Nephron (organoid): Measurements from ENCODE around the gene FBXL16.

Source experiments
- H3K27ac Mint-ChIP-seq, 3 experiments: 2 replicates each; pipeline ENCODE4 v1.8.0; 2020; ENCODE audit warnings: mixed read lengths in 3 of 3, mild to moderate bottlenecking in 2 of 3, moderate library complexity in 1 of 3
- H3K27me3 Mint-ChIP-seq: 2 replicates; pipeline ENCODE4 v1.8.0; 2021; ENCODE audit warnings: low read depth, mild to moderate bottlenecking, moderate library complexity, mixed read lengths
- H3K36me3 Mint-ChIP-seq: 2 replicates; pipeline ENCODE4 v1.8.0; 2020; ENCODE audit warnings: low read depth, mixed read lengths
- H3K4me1 Mint-ChIP-seq: 2 replicates; pipeline ENCODE4 v1.8.0; 2020; ENCODE audit warnings: mixed read lengths
- H3K4me3 Mint-ChIP-seq, 3 experiments: 2 replicates each; pipeline ENCODE4 v1.8.0; 2020; ENCODE audit warnings: mild to moderate bottlenecking in 3 of 3, mixed read lengths in 3 of 3, moderate library complexity in 2 of 3
- H3K9me3 Mint-ChIP-seq: 2 replicates; pipeline ENCODE4 v1.8.0; 2020; ENCODE audit warnings: mixed read lengths
- TF ChIP-seq, protein P1 (sequence below), 3 experiments: fragments of 200-600 bp; sonication (generic); IDR thresholded peaks; one replicate each; pipeline ENCODE4 v1.5.0; 2021; ENCODE audit warnings: antibody characterized with exemption in 3 of 3; ENCODE audit not compliant: unreplicated experiment in 3 of 3

FBXL16 gene

DNA sequence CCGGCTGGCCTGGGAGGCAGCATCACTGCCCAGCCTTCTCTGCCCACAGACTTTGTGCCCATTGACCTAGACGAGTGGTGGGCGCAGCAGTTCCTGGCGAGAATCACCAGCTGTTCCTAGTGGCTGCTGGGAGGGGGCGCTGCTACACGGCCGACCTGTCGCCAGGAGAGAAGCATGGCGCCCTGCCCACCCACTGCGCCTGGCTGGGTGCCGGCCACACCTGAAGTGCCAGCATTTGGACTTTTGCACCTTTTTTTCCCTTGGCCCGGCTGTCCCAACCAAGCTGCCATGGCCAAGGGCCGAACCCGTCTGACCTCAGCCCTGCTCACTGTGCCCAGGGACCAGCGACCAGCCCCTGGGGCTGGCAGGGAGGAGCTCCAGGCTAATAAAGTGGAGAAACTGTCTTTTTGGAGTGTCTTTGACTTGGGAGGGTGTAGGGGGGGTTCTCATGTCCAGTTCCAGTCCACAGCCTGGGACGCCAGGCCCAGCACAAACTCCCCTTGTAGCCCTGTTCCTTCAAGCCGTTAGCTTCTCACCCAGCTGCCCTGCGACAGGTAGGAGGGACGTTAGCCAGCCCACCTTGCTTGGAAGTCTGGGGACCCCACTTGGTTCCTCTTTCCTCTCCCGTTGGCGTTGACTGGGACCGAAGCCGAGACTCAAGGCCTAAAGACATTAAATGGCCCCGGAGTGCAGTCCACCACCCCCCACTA, 57.4 kb downstream of the FBXL16 start:
- Mint-ChIP-seq H3K4me3 (peak overlapping the region; percentile 79 to 84 (median 84)), H3K36me3 (no peaks in the 10 kb centered on the region), H3K4me1 (no peaks in the 10 kb centered on the region), H3K27me3 (peaks cover 14% of the 10 kb centered on the region), H3K9me3 (no peaks in the 10 kb centered on the region), H3K27ac (peak overlapping the region in 2 of 3 experiments; percentile 69 to 79)
- TF ChIP-seq, protein P1, sequence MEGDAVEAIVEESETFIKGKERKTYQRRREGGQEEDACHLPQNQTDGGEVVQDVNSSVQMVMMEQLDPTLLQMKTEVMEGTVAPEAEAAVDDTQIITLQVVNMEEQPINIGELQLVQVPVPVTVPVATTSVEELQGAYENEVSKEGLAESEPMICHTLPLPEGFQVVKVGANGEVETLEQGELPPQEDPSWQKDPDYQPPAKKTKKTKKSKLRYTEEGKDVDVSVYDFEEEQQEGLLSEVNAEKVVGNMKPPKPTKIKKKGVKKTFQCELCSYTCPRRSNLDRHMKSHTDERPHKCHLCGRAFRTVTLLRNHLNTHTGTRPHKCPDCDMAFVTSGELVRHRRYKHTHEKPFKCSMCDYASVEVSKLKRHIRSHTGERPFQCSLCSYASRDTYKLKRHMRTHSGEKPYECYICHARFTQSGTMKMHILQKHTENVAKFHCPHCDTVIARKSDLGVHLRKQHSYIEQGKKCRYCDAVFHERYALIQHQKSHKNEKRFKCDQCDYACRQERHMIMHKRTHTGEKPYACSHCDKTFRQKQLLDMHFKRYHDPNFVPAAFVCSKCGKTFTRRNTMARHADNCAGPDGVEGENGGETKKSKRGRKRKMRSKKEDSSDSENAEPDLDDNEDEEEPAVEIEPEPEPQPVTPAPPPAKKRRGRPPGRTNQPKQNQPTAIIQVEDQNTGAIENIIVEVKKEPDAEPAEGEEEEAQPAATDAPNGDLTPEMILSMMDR (IDR thresholded peaks at IDR 0.05; ENCODE audit: unreplicated experiment in 3 of 3): peak; percentile 28 to 42 (median 40)

DNA sequence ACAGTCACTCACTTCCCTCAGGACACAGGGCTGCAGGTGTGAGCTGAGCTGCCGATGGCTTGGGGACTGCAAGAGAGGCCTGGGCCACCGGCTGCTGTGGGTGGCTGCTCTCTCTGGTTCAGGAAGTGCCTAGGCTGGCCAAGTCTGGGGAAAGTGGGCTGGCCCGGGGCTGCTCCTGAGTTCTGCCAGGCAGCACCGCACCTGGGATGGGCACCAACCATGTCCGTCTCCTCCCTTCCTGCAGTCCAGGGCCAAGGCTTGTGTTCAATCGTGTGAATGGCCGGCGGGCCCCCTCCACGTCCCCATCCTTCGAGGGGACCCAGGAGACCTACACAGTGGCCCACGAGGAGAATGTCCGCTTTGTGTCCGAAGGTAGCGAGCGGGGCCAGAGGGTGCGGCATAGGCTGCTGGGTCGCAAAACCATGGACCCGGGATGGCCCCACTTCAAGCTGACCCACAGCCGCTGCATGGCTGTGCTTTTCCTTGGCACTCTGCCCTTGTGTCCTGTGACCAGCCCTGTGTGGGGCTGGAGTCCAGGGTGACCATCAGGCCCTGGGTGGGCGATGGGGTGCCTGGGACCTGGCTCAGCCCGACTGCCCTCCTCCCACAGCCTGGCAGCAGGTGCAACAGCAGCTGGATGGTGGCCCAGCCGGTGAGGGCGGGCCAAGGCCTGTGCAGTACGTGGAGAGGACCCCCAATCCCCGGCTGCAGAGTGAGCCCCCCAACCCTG, 58.3 kb downstream of the FBXL16 start:
- Mint-ChIP-seq H3K27ac (no peak overlapping the region), H3K36me3 (no peaks in the 10 kb centered on the region)

DNA sequence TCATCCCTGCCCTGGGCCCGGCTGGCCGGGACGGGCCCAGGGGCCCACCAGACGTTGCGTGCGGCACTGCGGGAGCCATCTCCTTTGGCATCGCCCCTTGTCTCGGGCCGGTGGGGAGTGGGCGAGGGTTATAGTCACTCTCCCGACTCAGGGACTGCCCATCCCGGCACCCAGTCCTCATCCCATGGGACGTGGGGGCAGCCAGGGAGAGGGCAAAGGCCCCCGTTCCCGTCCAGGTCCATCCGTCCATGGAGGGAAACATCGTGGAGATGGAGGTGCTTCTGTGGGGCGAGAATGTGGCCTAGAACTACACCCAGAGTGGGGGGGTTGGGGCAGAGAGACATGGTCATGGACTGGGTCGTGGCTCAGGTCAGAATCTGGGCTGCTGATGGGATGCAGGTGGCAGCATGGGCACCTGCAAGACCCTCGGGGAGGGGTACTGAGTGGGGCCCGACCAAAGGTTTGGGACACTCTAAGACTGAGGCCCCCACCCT, 58.9 kb downstream of the FBXL16 start:
- H3K36me3 Mint-ChIP-seq: no peaks in the 10 kb centered on the region
- peaks cover 14% of the 10 kb centered on the region for H3K27me3 Mint-ChIP-seq
- H3K4me3 Mint-ChIP-seq: peak overlapping the region; percentile 42 to 71 (median 63)
- TF ChIP-seq, protein P1 (IDR thresholded peaks at IDR 0.05; ENCODE audit: unreplicated experiment in 3 of 3): no peak
- H3K9me3 Mint-ChIP-seq: no peaks in the 10 kb centered on the region
- no peaks in the 10 kb centered on the region for H3K4me1 Mint-ChIP-seq
- no peak overlapping the region for H3K27ac Mint-ChIP-seq

More for the DNA sequence above, 58.3 kb downstream of the FBXL16 start:
- Mint-ChIP-seq H3K4me1 (no peaks in the 10 kb centered on the region), H3K9me3 (no peaks in the 10 kb centered on the region), H3K27me3 (peaks cover 14% of the 10 kb centered on the region), H3K4me3 (peak overlapping the region; percentile 42 to 71 (median 63))
- TF ChIP-seq, protein P1 (IDR thresholded peaks at IDR 0.05; ENCODE audit: unreplicated experiment in 3 of 3): no peak

DNA sequence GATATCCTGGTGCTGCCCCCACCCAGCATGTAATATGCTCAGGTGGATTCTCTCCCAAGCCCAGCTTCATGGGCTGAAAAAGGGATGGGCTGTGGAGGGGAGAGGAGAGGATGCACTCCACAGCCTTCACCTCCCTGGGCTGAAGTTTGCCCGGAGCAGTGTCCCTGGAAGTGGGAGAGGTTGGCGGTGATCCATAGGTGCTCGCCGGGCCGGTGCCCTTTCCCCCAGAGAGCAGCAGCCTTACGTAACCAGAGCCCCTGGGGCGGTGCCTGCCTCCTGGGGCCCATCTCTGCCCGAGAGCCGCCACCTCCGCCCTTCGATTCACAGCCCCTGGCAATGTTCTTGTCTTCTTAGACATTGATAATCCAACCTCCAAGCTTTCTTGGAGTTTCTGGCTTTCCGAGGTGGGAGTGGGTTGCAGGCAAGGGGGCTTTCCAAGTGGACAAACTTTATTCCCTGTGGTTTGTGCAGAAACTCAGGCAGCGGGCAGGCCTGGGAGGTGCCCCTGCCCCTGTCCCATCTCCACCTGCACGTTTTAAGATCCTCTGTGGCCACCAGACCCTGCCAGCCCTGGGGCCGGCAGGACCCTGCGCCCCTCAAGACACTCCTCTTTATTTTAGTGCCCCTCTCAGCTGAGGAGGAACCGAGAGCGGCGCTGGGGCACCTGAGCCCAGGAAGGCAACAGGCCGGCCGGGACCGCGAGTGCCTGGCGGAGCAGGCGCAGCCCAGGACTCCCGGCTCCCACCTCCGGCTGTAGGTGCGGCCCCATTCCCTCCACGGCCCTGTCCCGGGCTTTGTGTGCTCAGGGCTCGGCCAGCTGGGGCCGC, 59.5 kb downstream of the FBXL16 start:
- Mint-ChIP-seq H3K9me3 (no peaks in the 10 kb centered on the region), H3K4me1 (no peaks in the 10 kb centered on the region), H3K27me3 (peaks cover 14% of the 10 kb centered on the region), H3K27ac (no peak overlapping the region), H3K4me3 (peak overlapping the region in 2 of 3 experiments; percentile 44 to 53), H3K36me3 (no peaks in the 10 kb centered on the region)
- TF ChIP-seq, protein P1 (IDR thresholded peaks at IDR 0.05; ENCODE audit: unreplicated experiment in 3 of 3): no peak

DNA sequence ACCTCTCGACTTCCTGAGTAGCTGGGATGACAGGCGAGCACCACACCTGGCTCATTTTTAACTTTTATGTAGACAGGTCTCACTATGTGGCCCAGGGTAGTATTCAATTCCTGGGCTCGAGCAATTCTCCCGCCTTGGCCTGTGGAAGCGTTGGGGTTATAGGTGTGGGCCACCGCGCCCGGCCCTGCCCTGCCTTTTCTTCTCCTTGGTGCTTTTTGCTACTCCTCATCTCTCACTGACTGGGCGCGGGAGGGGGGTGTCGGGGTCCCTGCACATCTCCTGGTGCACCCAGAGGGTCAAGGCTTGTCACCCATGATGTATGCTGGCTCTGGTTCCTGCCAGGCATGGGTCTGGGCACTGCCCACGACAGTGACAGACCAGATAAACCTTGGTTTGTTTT, 61.0 kb downstream of the FBXL16 start:
- Mint-ChIP-seq H3K27ac (no peak overlapping the region), H3K9me3 (no peaks in the 10 kb centered on the region), H3K36me3 (no peaks in the 10 kb centered on the region), H3K4me1 (no peaks in the 10 kb centered on the region), H3K27me3 (peaks cover 14% of the 10 kb centered on the region), H3K4me3 (peak overlapping the region; percentile 75 to 82 (median 78))
- TF ChIP-seq, protein P1 (IDR thresholded peaks at IDR 0.05; ENCODE audit: unreplicated experiment in 3 of 3): no peak
